Endodermal cell (in vitro differentiated cells): ENCODE results near the gene IL16. TPM values are rescaled to one million over a fixed set of nuclear protein-coding genes. Genes with fewer than 3 reads are reported as not detected.

Source experiments
- DNase-seq: peaks from one replicate; pipeline ENCODE4 v3.0.0-alpha.2; 2017
- H3K27ac ChIP-seq: 2 replicates; pipeline ENCODE4 v1.5.1; 2013; ENCODE audit warnings: mild to moderate bottlenecking, low read depth, low read length, moderate library complexity
- H3K27me3 ChIP-seq: 2 replicates; pipeline ENCODE4 v1.6.1; 2013; ENCODE audit warnings: mild to moderate bottlenecking, low read length, moderate library complexity; ENCODE audit not compliant: insufficient read depth, control insufficient read depth, poor library complexity, severe bottlenecking
- H3K36me3 ChIP-seq: 2 replicates; pipeline ENCODE4 v1.7.0; 2013; ENCODE audit warnings: mild to moderate bottlenecking, low read length, moderate library complexity; ENCODE audit not compliant: control insufficient read depth, insufficient read depth
- H3K4me1 ChIP-seq: one replicate; pipeline ENCODE4 v1.7.0; 2013; ENCODE audit warnings: low read length; ENCODE audit not compliant: control insufficient read depth, insufficient read depth
- H3K4me3 ChIP-seq: 2 replicates; pipeline ENCODE4 v1.5.1; 2013; ENCODE audit warnings: mild to moderate bottlenecking, low read length, moderate library complexity
- H3K9ac ChIP-seq: 2 replicates; pipeline ENCODE4 v1.6.1; 2013; ENCODE audit warnings: mild to moderate bottlenecking, low read length, moderate library complexity; ENCODE audit not compliant: poor library complexity, severe bottlenecking; ENCODE audit errors: extremely low read depth
- H3K9me3 ChIP-seq: 2 replicates; pipeline ENCODE4 v1.6.1; 2013; ENCODE audit warnings: mild to moderate bottlenecking, low read length, moderate library complexity; ENCODE audit not compliant: control insufficient read depth
- H3K27ac Mint-ChIP-seq: 2 replicates; pipeline ENCODE4 v1.8.0; 2020; ENCODE audit warnings: mixed read lengths
- H3K27me3 Mint-ChIP-seq: 2 replicates; pipeline ENCODE4 v1.8.0; 2021; ENCODE audit warnings: mild to moderate bottlenecking, mixed read lengths; ENCODE audit not compliant: insufficient read depth
- H3K36me3 Mint-ChIP-seq: 2 replicates; pipeline ENCODE4 v1.8.0; 2020; ENCODE audit warnings: low read depth, mixed read lengths
- H3K4me1 Mint-ChIP-seq: 2 replicates; pipeline ENCODE4 v1.8.0; 2020; ENCODE audit warnings: mixed read lengths
- H3K4me3 Mint-ChIP-seq: 2 replicates; pipeline ENCODE4 v1.8.0; 2020; ENCODE audit warnings: mild to moderate bottlenecking, moderate library complexity, mixed read lengths
- H3K9me3 Mint-ChIP-seq: 2 replicates; pipeline ENCODE4 v1.8.0; 2020; ENCODE audit warnings: mild to moderate bottlenecking, mixed read lengths
- WGBS, 2 experiments: methylation state at CpG; one replicate each; pipeline versions ENCODE4 v1.1.5 to v1.1.7; 2013; ENCODE audit warnings: missing lambda C conversion rate in 2 of 2, mixed read lengths in 1 of 2; ENCODE audit not compliant: insufficient coverage in 1 of 2, insufficient read length in 1 of 2; 5-methylcytosine and 5-hydroxymethylcytosine counted together
- total RNA-seq, 2 donors: library from RNA; stranded (reverse); fragmentation: NEBNext Ultra II Directional in 1 of 2; extraction: Animal tissue kit (Norgen Biotek cat#: 25700) in 1 of 2; gene quantifications; 2 replicates in 1 of 2; 3 replicates in 1 of 2; pipeline ENCODE4 v1.2.1, GENCODE V29; 2021
- TF ChIP-seq, protein P1 (sequence below): fragments of 200-600 bp; sonication (generic); conservative IDR thresholded peaks from 2 replicates; pipeline ENCODE4 v1.5.0; 2021; ENCODE audit warnings: antibody characterized with exemption, mild to moderate bottlenecking

IL16 gene
- total RNA-seq, 2 donors from 2014 or later = 0.13 to 0.24 TPM

GRCh38 chr15:81351651-81352050 lies 155.0 kb downstream of the IL16 start:
- Histone ChIP-seq H3K27me3 (no peaks in the 10 kb centered on the region), H3K36me3 (no peaks in the 10 kb centered on the region), H3K4me1 (no peaks in the 10 kb centered on the region), H3K9me3 (no peaks in the 10 kb centered on the region), H3K4me3 (no peak overlapping the region), H3K9ac (no peak overlapping the region), H3K27ac (no peak overlapping the region)
- Mint-ChIP-seq H3K9me3 (no peaks in the 10 kb centered on the region), H3K4me3 (no peak overlapping the region), H3K36me3 (no peaks in the 10 kb centered on the region), H3K4me1 (no peaks in the 10 kb centered on the region), H3K27me3 (peaks cover 2% of the 10 kb centered on the region), H3K27ac (no peak overlapping the region)
- 88 to 96% methylated on average over 5 of the region's 5 CpGs for WGBS, 2 experiments
- no peak for DNase-seq
- TF ChIP-seq, protein P1, sequence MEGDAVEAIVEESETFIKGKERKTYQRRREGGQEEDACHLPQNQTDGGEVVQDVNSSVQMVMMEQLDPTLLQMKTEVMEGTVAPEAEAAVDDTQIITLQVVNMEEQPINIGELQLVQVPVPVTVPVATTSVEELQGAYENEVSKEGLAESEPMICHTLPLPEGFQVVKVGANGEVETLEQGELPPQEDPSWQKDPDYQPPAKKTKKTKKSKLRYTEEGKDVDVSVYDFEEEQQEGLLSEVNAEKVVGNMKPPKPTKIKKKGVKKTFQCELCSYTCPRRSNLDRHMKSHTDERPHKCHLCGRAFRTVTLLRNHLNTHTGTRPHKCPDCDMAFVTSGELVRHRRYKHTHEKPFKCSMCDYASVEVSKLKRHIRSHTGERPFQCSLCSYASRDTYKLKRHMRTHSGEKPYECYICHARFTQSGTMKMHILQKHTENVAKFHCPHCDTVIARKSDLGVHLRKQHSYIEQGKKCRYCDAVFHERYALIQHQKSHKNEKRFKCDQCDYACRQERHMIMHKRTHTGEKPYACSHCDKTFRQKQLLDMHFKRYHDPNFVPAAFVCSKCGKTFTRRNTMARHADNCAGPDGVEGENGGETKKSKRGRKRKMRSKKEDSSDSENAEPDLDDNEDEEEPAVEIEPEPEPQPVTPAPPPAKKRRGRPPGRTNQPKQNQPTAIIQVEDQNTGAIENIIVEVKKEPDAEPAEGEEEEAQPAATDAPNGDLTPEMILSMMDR = no peak

- H3K36me3 ChIP-seq = no peaks in the 10 kb centered on the region
- TF ChIP-seq, protein P1 = no peak
- no peak overlapping the region for H3K27ac ChIP-seq
- Mint-ChIP-seq H3K9me3 (no peaks in the 10 kb centered on the region), H3K4me1 (peaks cover 2% of the 10 kb centered on the region), H3K36me3 (no peaks in the 10 kb centered on the region), H3K27ac (no peak overlapping the region), H3K4me3 (no peak overlapping the region), H3K27me3 (no peaks in the 10 kb centered on the region)
- no peaks in the 10 kb centered on the region for H3K9me3 ChIP-seq
- DNase-seq = no peak
- WGBS, 2 experiments = 83 to 84% methylated on average over 3 to 5 of the region's 5 CpGs
- H3K4me1 ChIP-seq = no peaks in the 10 kb centered on the region
- H3K4me3 ChIP-seq = no peak overlapping the region
- no peak overlapping the region for H3K9ac ChIP-seq
- H3K27me3 ChIP-seq = no peaks in the 10 kb centered on the region
Measured at GRCh38 chr15:81356252-81356651, 159.6 kb downstream of the IL16 start.

DNA sequence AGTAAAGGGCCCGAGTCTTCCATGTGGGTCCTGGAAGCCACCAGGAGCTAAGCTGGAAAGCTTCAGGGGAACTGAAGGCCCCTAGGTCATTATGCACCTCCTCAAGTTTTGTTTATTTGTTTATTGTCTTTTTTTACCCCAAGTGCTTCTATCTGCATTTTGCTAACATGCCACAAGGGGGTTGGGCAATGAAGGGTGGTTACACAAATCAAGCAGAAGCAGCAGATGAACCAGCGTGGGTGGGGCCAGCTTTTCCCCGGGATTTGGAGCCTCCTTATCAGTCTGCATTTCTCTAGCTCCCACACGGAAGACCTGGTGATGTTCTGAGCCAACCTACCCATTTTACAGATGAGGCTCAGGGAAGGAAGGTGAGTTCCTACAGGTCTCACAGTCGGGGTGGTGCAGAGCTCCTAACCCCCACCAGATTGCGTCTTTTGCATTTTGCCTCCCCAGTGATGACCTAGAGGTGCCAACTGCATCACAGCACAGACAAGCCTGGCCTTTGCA lies 160.6 kb downstream of the IL16 start:
- Histone ChIP-seq H3K4me3 (no peak overlapping the region), H3K27ac (no peak overlapping the region), H3K27me3 (no peaks in the 10 kb centered on the region), H3K4me1 (no peaks in the 10 kb centered on the region), H3K36me3 (no peaks in the 10 kb centered on the region), H3K9ac (no peak overlapping the region), H3K9me3 (no peaks in the 10 kb centered on the region)
- Mint-ChIP-seq H3K27me3 (no peaks in the 10 kb centered on the region), H3K4me1 (peaks cover 2% of the 10 kb centered on the region), H3K27ac (no peak overlapping the region), H3K4me3 (no peak overlapping the region), H3K9me3 (no peaks in the 10 kb centered on the region), H3K36me3 (no peaks in the 10 kb centered on the region)
- peak; percentile 68 for DNase-seq
- WGBS, 2 experiments = 83 to 88% methylated on average over 2 to 6 of the region's 6 CpGs
- TF ChIP-seq, protein P1 = peak; percentile 55
